Measurements from ENCODE around the gene AUNIP.

GRCh38 chr1:25898223-25899015 is 39.2 kb upstream of the AUNIP start:
- TF ChIP-seq CTCF (conservative IDR thresholded peaks at IDR 0.05 in 1 of 2, IDR thresholded peaks at IDR 0.05 in 1 of 2; ENCODE audit: low read depth in 1 of 2, low read length in 2 of 2), result no peak
- no peak for TF ChIP-seq EZH2 (IDR thresholded peaks at IDR 0.05; ENCODE audit: low read length, missing control alignments)
